ENCODE measurements around the gene HHAT.

Gene HHAT

GRCh38 chr1:210328746-210329503, at the start of gene HHAT:
TSS of gene HHAT (plus strand) at chr1:210328902. CDS start at chr1:210348976, 20,074 bp downstream.
- Histone ChIP-seq H3K4me3 (peak within 1 kb of the TSS; percentile 68 to 86 (median 71)), H3K9ac (peak within 1 kb of the TSS; percentile 88 to 98 (median 91)), H4K20me1 (no peaks in the 10 kb centered on the region), H3K9me3 (replicated peaks in 1 of 11) (peaks cover 12 to 21% (median 18%) of the 10 kb centered on the region in 11 experiments), H3K4me2 (peak within 1 kb of the TSS; percentile 77 to 95 (median 89)), H3K27me3 (no peaks in the 10 kb centered on the region), H3K27ac (peak within 1 kb of the TSS; percentile 88 to 97 (median 94)), H3K36me3 (no peaks in the 10 kb centered on the region), H3K4me1 (peaks cover 13 to 52% (median 39%) of the 10 kb centered on the region in 10 experiments; a peak in 18 of 20 replicates)
- TF ChIP-seq Cebpa-rat (IDR thresholded peaks at IDR 0.05), result no peak

DNA sequence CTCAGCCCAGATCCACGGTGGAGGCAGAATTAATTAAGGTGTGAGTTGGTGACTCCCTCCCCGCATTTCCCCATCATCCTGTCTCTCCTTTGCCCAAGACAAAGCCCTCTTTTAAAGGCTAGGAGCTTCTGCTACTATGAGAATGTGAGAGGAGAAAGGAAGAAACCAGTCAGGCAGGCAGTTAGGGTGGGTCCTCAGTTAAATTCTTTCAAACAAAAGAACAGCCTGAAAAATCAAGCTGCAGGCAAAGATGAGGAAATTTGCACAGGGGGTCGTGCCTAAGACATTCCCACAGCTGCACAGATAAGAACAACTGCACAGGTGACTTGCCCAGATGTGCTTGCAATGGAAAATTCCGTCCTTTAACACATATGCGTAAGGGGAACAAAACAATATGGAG, 48.5 kb upstream of the HHAT start:
- H3K9me3 ChIP-seq (replicated peaks in 1 of 11), result peaks cover 30 to 43% (median 33%) of the 10 kb centered on the region in 11 experiments
- no peak overlapping the region for H3K4me2 ChIP-seq
- no peak overlapping the region for H3K4me3 ChIP-seq
- H3K4me1 ChIP-seq, result no peaks in the 10 kb centered on the region
- H3K27me3 ChIP-seq, result no peaks in the 10 kb centered on the region
- no peak overlapping the region for H3K9ac ChIP-seq
- no peaks in the 10 kb centered on the region for H4K20me1 ChIP-seq
- TF ChIP-seq Cebpa-rat (IDR thresholded peaks at IDR 0.05), result no peak
- no peak overlapping the region for H3K27ac ChIP-seq
- no peaks in the 10 kb centered on the region for H3K36me3 ChIP-seq

DNA sequence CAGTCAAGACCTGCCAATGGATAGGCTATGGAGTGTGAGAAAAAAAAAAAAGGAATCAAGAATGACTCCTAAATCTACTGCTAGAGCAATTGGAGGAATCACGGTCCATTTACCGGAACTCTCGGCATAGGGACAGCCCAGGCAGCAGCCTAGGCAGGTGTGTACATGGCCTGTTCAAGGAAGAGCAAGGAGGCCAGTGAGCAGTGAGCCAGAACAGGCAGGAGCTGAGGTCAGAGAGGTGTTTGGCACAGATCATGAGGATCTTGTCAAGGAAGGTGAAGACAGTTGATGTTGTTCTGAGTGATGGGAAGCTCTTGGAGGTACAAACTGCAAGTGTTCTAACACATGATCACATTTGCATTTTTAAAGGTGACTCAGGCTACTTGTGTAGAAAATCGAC, 40.6 kb upstream of the HHAT start:
- Histone ChIP-seq H3K4me1 (peaks cover 0 to 8% (median 7%) of the 10 kb centered on the region in 10 experiments; a peak in 7 of 20 replicates), H3K4me2 (no peak overlapping the region), H3K4me3 (no peak overlapping the region), H3K36me3 (no peaks in the 10 kb centered on the region), H3K9ac (no peak overlapping the region), H4K20me1 (no peaks in the 10 kb centered on the region; a peak in 1 of 22 replicates), H3K27me3 (peaks cover 27 to 34% (median 31%) of the 10 kb centered on the region in 11 experiments), H3K27ac (no peak overlapping the region), H3K9me3 (replicated peaks in 1 of 11) (no peaks in the 10 kb centered on the region)
- no peak for TF ChIP-seq Cebpa-rat (IDR thresholded peaks at IDR 0.05)

DNA sequence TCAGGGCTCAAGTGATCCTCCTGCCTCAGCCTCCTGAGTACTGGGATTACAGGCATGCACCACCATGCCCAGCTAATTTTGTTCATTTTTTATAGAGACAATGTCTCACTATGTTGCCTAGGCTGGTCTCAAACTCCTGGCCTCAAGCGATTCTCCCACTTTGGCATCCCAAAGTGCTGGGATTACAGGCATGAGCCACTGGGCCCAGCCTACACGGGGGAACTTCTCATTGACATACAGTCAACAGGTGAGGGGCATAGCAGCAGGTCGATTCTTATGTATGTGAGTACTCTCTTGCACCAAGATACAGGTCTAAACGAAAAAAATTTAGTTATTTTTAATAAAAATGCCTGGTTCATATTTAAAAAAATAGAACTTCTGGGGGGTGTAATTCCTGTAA, 39.5 kb upstream of the HHAT start:
- no peaks in the 10 kb centered on the region for H3K36me3 ChIP-seq
- no peak overlapping the region for H3K9ac ChIP-seq
- TF ChIP-seq Cebpa-rat (IDR thresholded peaks at IDR 0.05), result no peak
- no peak overlapping the region for H3K4me2 ChIP-seq
- no peak overlapping the region for H3K27ac ChIP-seq
- no peaks in the 10 kb centered on the region for H3K9me3 ChIP-seq (replicated peaks in 1 of 11)
- H4K20me1 ChIP-seq, result no peaks in the 10 kb centered on the region; a peak in 1 of 22 replicates
- H3K27me3 ChIP-seq, result peaks cover 34 to 45% (median 40%) of the 10 kb centered on the region in 11 experiments
- no peak overlapping the region for H3K4me3 ChIP-seq
- H3K4me1 ChIP-seq, result peaks cover 0 to 8% (median 7%) of the 10 kb centered on the region in 10 experiments; a peak in 7 of 20 replicates

DNA sequence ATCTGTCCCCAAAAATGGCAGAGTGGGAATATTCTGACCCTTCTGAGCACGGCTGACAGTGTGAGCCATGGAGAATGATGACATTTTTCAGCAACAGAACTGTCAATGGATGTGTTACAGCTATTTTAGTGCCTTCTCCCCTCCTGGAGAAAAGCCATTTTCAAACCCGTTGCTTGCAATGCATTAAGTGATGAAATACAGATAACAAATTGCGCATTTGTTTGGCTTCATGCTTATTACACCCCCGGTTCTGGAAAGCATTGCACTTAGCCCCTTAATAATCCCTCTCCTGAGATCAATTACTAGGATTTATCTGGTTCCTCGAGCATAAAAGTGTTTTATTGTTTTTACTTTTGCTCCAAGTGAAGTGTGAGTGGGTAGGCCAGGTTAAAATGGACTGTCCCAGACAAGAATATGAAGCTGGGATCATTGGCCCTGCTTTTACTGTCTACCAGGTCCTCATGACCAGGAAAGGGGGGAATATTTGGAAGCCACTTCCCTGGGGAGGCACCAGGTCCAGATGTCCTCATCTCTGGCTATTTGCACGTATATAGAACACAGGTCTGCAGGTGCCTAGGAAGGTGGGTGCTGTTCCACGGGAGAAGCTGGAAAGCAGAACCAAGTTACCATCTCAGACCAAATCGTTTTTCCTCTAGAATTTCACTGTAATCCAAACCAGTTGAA, 37.5 kb upstream of the HHAT start:
- Histone ChIP-seq H3K4me1 (peaks cover 0 to 8% (median 7%) of the 10 kb centered on the region in 10 experiments; a peak in 7 of 20 replicates), H3K27me3 (peaks cover 34 to 51% (median 44%) of the 10 kb centered on the region in 11 experiments), H3K27ac (no peak overlapping the region), H3K9me3 (replicated peaks in 1 of 11) (no peaks in the 10 kb centered on the region), H3K4me3 (no peak overlapping the region), H4K20me1 (no peaks in the 10 kb centered on the region; a peak in 1 of 22 replicates), H3K9ac (no peak overlapping the region), H3K4me2 (no peak overlapping the region), H3K36me3 (no peaks in the 10 kb centered on the region)
- TF ChIP-seq Cebpa-rat (IDR thresholded peaks at IDR 0.05), result no peak

GRCh38 chr1:210291786-210292230, 36.9 kb upstream of the HHAT start:
- no peaks in the 10 kb centered on the region; a peak in 1 of 22 replicates for H4K20me1 ChIP-seq
- H3K9me3 ChIP-seq (replicated peaks in 1 of 11), result no peaks in the 10 kb centered on the region
- peaks cover 0 to 8% (median 7%) of the 10 kb centered on the region in 10 experiments; a peak in 7 of 20 replicates for H3K4me1 ChIP-seq
- TF ChIP-seq Cebpa-rat (IDR thresholded peaks at IDR 0.05), result no peak
- H3K27ac ChIP-seq, result no peak overlapping the region
- H3K9ac ChIP-seq, result peak overlapping the region in 3 of 11 experiments; percentile 32 to 52 (median 34); a peak in 4 of 22 replicates
- H3K36me3 ChIP-seq, result no peaks in the 10 kb centered on the region
- H3K27me3 ChIP-seq, result peaks cover 34 to 51% (median 44%) of the 10 kb centered on the region in 11 experiments
- H3K4me2 ChIP-seq, result peak overlapping the region; percentile 65 to 93 (median 77)
- H3K4me3 ChIP-seq, result peak overlapping the region; percentile 37 to 65 (median 48); a peak in 17 of 20 replicates

GRCh38 chr1:210292231-210292871, 36.4 kb upstream of the HHAT start:
- Histone ChIP-seq H3K27ac (no peak overlapping the region), H4K20me1 (no peaks in the 10 kb centered on the region; a peak in 1 of 22 replicates), H3K9ac (peak overlapping the region in 5 of 11 experiments; percentile 18 to 52 (median 34); a peak in 5 of 22 replicates), H3K9me3 (replicated peaks in 1 of 11) (no peaks in the 10 kb centered on the region), H3K27me3 (peaks cover 34 to 51% (median 44%) of the 10 kb centered on the region in 11 experiments), H3K4me3 (peak overlapping the region; percentile 37 to 65 (median 48)), H3K4me2 (peak overlapping the region; percentile 65 to 93 (median 77)), H3K36me3 (no peaks in the 10 kb centered on the region), H3K4me1 (peaks cover 0 to 8% (median 7%) of the 10 kb centered on the region in 10 experiments; a peak in 7 of 20 replicates)
- no peak for TF ChIP-seq Cebpa-rat (IDR thresholded peaks at IDR 0.05)

- peaks cover 34 to 51% (median 44%) of the 10 kb centered on the region in 11 experiments for H3K27me3 ChIP-seq
- no peaks in the 10 kb centered on the region for H3K9me3 ChIP-seq (replicated peaks in 1 of 11)
- no peaks in the 10 kb centered on the region; a peak in 1 of 22 replicates for H4K20me1 ChIP-seq
- H3K4me2 ChIP-seq, result no peak overlapping the region
- no peaks in the 10 kb centered on the region for H3K36me3 ChIP-seq
- H3K9ac ChIP-seq, result no peak overlapping the region
- H3K4me3 ChIP-seq, result no peak overlapping the region
- no peak for TF ChIP-seq Cebpa-rat (IDR thresholded peaks at IDR 0.05)
- H3K4me1 ChIP-seq, result peaks cover 0 to 8% (median 7%) of the 10 kb centered on the region in 10 experiments; a peak in 7 of 20 replicates
- no peak overlapping the region for H3K27ac ChIP-seq
These were observed 35.5 kb upstream of the HHAT start for GRCh38 chr1:210293171-210293607.

Measured in BLaER1 treated with 17β-estradiol and CSF1 and Interleukin-3, amounts not matched to agents 10 nM and 100 nM (cell line).